ENCODE data around the gene PRKACA.
"Not testable (repeated sequence)": the region's sequence is repeated elsewhere in the genome, so short reads cannot be mapped to it uniquely, and the experiment has no call there.

PRKACA gene

GRCh38 chr19:14147797-14148605 is 30.4 kb upstream of the PRKACA start:
- TF ChIP-seq, protein P1, sequence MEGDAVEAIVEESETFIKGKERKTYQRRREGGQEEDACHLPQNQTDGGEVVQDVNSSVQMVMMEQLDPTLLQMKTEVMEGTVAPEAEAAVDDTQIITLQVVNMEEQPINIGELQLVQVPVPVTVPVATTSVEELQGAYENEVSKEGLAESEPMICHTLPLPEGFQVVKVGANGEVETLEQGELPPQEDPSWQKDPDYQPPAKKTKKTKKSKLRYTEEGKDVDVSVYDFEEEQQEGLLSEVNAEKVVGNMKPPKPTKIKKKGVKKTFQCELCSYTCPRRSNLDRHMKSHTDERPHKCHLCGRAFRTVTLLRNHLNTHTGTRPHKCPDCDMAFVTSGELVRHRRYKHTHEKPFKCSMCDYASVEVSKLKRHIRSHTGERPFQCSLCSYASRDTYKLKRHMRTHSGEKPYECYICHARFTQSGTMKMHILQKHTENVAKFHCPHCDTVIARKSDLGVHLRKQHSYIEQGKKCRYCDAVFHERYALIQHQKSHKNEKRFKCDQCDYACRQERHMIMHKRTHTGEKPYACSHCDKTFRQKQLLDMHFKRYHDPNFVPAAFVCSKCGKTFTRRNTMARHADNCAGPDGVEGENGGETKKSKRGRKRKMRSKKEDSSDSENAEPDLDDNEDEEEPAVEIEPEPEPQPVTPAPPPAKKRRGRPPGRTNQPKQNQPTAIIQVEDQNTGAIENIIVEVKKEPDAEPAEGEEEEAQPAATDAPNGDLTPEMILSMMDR (IDR thresholded peaks at IDR 0.05; ENCODE audit: control extremely low read depth, extremely low read depth, low read depth, missing control alignments) = peak; percentile 74
- DNase-seq (ENCODE audit: extremely low spot score) = peak; percentile 74
- ChIA-PET POLR2A (interaction anchor here (0.7 kb wide), 1 partner anchor 265 kb away, joined by 3 read pairs; no protein-coding TSS in a partner anchor), CTCF (interaction anchor here (1.1 to 2.7 kb wide), 6 partner anchors 9 to 258 kb away, joined by 3 to 13 read pairs (median 4); partner anchors contain the start of genes ASF1B and PRKACA)

DNA sequence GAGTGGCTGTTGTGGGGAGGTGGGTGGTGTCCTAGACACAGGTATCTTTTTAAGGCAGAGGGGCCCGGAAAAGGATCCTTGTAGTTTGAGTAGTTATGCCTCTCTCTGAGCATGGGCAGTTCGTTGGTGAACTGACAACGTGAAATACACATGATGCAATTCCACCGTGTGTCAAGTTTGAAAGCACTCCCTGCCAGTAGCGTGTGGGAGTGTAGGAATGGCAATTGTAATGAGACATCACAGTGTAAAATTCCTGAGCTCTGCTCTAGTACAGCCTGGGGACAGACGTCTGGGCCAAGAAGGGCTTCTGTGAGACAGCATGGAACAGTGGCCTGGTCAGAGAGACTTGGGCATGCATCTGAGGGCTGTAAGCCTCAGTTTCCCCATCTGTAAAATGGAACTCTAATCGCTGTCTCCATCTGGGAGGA is 29.2 kb upstream of the PRKACA start:
- ChIA-PET POLR2A (no interaction called here), CTCF (interaction anchor here (1.1 to 2.8 kb wide), 6 partner anchors 10 to 202 kb away, joined by 3 to 16 read pairs (median 5); partner anchors contain the start of genes ASF1B and PRKACA)

DNA sequence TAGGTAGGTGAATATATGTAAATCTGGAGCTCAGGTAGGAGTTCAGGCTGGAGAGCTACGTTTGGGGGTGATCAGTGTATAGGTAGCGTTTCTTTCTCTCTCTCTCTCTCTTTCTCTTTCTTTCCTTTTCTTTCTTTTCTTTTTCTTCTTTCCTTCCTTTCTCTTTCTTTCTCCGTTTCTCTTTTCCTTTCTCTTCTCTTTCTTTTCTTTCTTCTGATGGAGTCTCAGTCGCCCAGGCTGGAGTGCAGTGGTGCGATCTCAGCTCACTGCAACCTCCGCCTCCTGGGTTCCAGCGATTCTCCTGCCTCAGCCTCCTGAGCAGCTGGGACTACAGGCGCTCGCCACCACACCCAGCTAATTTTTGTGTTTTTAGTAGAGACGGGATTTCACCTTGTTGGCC is 28.6 kb upstream of the PRKACA start:
- CTCF ChIA-PET = interaction anchor here (0.9 to 2.8 kb wide), 5 partner anchors 8 to 335 kb away, joined by 3 to 16 read pairs (median 3); partner anchors contain the start of gene ASF1B
- DNase-seq (ENCODE audit: extremely low spot score); POLR2A ChIA-PET: not testable (repeated sequence)

More for the DNA sequence above, 29.2 kb upstream of the PRKACA start:
- DNase-seq (ENCODE audit: extremely low spot score) = no peak
- TF ChIP-seq, protein P1 (IDR thresholded peaks at IDR 0.05; ENCODE audit: control extremely low read depth, extremely low read depth, low read depth, missing control alignments) = no peak

DNA sequence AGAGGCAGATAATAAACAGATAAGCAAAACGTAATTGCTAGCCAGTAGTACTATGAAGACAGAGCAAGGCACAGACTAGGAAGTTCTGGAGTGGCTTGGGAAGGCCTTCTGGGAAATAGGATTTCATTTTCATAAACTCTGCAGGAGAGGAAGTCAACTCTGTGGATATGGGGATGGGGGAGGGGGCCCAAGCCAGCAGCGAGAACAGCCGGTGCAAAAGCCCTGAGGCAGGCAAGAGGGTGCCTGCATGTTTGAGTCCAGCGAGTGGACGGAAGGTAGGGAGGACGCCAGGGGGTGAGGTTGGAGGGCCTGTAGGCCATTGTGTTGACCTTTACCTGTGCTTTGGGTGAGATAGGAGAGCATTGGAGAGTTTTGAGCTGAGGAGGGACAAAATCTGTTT is 27.8 kb upstream of the PRKACA start:
- no peak for DNase-seq (ENCODE audit: extremely low spot score)
- ChIA-PET CTCF (interaction anchor here (0.9 to 2.8 kb wide), 4 partner anchors 8 to 336 kb away, joined by 3 to 16 read pairs (median 3); partner anchors contain the start of gene ASF1B), POLR2A (no interaction called here)
- TF ChIP-seq, protein P1 (IDR thresholded peaks at IDR 0.05; ENCODE audit: control extremely low read depth, extremely low read depth, low read depth, missing control alignments) = no peak

GRCh38 chr19:14142262-14143190 is 25.0 kb upstream of the PRKACA start:
- ChIA-PET POLR2A (no interaction called here), CTCF (interaction anchor here (0.9 to 2.7 kb wide), 3 partner anchors 27 to 206 kb away, joined by 3 to 10 read pairs (median 4); no protein-coding TSS in a partner anchor)
- TF ChIP-seq, protein P1 (IDR thresholded peaks at IDR 0.05; ENCODE audit: control extremely low read depth, extremely low read depth, low read depth, missing control alignments) = no peak
- DNase-seq (ENCODE audit: extremely low spot score) = no peak

- ChIA-PET CTCF (interaction anchor here (1.1 to 2.7 kb wide), 3 partner anchors 21 to 207 kb away, joined by 3 to 10 read pairs (median 4); no protein-coding TSS in a partner anchor), POLR2A (no interaction called here)
- TF ChIP-seq, protein P1 (IDR thresholded peaks at IDR 0.05; ENCODE audit: control extremely low read depth, extremely low read depth, low read depth, missing control alignments) = no peak
- no peak for DNase-seq (ENCODE audit: extremely low spot score)
These were observed 23.5 kb upstream of the PRKACA start for GRCh38 chr19:14141041-14141440.

All from GM10248 (cell line).